ENCODE measurements around the gene GTF3C4.

The GTF3C4 gene

DNA sequence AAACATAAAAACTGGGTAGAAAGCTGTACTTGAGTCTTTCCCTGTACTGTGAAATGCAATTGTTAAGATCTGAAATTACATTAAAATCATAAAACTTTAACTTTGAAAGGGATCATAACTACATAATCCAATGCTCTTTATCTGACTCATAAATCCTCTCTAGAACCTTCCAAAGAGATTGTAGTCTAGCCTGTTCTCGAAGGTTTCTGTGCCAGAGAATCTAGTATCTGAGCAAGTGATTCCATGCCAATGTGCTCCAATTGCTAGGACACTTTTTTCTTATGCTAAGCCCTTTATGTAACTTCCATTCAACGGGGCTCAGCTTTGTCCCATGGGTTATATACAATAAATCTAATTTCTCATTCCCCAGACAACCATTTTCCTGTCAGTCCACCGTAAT, 21.6 kb upstream of the GTF3C4 start:
- no peak for DNase-seq

DNA sequence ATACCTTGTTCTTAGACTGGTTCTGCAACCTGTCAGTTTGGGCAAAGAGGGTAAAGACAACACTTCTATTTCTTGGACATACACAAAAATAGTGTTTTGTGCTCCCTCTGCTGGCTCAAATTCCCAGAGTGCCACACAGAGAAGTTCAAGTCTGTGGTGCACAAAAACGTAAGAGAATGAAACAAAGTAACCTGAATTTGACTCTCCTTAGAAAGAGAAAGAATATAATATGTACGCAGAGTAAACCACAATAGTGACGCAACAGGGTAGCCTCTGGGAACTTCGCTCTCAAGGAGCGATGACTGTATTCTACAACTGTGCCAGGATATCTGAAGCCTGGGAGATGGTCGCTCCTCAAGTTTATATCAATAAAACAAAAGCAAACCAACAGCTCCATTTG, 19.0 kb upstream of the GTF3C4 start:
- DNase-seq, result no peak

DNA sequence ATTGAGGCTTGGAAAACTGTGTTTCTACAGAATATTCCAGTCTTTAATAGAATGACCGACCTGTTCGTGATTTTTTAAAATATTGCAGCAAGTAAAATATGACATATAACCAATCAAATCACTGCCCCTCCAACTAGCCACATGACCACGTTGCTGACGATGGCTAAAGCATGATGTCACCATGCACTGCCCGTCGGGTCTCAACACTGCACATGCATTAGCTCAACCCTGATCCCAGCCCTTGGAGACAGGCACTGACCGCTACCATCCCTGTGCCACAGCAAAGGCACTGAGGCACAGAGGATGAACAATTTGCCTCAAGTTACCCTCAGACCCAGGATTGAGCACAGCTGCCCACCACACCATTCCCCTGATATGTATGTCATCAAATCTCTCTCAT, 14.0 kb upstream of the GTF3C4 start:
- DNase-seq, result no peak

DNA sequence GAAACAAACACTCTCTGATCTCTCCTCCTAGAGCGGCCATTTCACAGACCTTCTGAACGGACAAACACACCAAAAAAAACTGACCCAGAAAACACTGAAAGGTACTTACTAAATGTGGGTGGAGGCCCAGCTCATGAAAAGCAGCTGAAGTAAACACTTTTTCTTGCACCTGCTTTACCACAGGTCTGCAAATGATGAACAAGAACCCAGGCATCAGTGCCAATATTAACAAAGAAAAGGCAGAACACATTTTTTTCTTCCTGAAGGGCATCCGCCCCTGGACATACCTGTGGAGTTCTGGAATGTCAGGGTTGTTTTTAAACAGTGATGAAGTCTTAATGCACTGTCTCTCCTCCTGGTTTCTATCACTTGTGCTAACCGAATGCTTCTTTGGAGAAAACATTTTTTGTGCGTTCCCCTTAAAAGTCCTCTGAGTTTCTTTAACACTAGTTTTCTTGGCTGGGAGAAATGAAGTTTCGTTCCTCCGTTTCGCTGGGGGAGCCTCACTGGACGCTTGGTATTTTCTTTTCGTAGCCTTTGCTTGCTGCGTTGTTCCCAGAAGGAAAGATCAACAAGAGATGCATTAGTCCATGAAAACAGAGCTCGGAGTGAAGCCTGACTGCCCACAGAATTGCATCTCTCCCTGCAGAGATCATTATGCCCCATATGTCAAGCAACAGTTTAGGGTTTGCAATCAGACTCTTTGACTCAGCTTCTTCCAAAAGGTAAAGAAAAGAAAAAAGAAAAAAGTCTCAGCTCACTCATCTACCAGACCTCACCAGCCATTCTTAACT, 7.9 kb upstream of the GTF3C4 start:
- DNase-seq, result no peak

DNA sequence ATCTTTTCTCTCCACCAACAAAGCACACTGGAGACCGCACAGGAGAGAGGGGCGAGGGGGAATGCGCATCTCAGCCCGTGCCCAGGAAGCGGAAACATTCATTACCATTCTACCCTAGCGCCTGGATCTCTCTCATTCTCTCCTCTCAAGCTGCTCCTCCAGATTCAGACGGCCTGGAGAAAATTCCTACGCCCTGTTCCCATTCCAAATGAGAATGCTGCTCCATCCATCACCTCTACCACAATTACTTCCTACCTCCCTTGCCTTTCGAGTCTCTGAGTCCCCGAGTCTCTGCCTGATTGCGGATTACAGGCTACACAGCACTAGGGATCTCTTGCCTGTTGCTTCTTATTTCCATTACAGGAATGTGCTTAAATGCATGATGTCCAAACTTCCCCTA, 7.1 kb upstream of the GTF3C4 start:
- DNase-seq, result peak; percentile 21

DNA sequence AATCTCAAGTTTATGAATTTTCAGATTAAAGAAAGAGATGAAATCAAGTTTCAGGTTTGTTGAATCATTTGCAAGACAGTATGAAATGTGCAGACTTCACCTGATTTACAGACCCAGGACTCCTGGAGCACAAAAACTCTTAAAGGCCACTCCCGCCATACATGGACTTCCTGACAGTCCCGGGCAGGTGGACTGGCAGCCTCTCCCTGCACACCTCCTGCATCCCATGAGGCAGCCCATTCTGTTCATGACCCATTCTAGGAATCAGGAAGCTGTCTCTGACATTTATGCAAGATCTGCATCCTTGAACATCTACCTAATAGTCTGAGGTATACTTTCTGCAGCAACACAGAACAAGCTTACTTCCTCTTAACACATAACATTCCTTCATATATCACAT, 6.4 kb upstream of the GTF3C4 start:
- no peak for DNase-seq

DNA sequence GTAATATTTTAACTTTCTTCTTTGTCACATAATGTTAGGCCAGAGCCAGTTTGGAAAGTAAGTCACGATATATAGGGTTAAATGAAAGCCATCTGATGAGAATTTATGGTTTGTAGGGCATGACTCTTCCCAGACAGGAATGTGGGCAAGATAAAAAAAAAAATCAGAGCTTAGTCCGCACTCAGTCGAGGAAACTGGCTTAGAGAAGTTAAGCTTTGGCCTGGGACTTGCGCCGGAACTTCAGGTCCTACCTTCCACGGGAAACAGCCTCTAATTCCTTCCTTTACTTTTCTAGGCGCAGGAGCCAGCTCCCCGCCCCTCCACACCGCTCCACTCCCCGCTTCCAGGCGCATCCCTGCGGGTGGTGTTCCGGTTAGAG, 956 bp upstream of the GTF3C4 start:
- DNase-seq, result no peak

DNA sequence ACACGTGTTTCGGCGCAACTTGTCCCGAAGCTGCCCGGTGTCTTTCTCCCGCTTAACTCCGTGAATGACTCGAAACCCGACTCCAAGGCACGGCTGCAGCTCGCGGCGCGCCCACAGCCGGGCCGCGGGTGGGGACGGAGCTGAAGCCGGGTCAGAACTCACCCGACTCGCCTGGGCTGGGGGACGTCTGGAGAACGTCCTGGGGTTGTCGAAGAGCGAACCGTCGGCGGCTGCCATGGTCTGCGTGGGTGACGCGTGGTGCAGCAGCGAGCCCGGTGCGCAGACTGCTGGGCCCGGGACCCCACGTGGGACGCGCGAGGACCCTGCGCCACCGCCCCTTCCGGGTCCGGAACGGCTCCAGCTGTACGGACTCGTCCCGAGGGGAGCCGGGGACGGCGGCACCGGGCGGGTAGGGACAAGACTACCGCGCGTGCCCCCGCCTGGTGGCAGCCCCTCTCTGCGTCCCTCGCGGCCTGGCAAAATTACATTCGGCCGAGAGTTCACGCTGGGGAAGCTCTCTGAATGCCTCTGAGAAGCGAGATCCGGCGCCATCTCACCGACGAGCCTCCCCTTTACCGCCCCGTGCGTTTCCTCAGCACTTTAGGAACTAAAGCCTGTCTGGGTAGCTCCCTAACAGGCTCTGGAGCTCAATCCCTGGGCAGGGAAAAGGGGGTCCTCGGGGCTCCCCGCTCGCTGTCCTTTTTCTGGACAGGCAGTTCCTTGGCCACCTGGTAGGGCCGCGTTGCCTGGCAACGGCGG, 387 bp upstream of the GTF3C4 start, which contains the start of gene DDX31:
DDX31 (minus strand) TSS at position 286 of the 759 bp plus-strand sequence; CDS start at position 237, 49 bp downstream.
- peak; percentile 98 for DNase-seq

DNA sequence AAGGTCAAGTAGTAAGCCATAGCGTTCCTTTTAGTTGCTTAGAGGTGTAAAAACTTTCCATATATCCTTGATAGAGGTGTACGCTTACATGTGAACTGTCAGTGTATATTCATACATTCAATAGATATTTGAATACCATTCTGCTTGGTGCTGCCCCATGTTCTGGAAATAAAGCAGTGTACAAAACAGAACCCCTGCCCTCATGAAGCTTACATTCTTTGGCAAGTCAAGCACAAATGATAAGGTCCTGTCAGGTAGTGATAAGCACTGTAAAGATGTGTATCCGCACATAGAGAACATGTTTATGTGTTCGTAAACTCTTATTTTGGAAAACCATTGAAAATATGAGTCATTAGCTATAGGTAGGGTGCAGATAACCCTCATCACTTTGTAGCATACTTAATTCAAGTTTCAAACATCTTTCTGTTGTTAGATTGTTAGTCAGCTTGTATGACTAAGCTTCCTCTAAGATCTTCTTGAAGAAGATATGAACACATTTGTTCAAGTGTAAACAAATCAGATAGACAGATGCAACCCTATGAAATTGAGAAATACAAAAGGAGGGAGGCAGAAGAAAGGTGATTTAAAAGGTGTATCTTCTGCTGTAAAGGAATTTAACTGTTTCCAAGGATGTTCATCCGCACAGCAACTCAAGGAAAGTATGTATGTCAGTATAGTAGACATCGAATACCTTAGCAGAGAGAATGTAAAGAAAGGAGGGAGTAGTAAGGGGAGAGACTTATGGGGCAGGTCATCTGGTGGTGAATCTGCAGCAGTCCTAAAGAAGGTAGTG, 1.6 kb downstream of the GTF3C4 start:
- DNase-seq, result no peak

DNA sequence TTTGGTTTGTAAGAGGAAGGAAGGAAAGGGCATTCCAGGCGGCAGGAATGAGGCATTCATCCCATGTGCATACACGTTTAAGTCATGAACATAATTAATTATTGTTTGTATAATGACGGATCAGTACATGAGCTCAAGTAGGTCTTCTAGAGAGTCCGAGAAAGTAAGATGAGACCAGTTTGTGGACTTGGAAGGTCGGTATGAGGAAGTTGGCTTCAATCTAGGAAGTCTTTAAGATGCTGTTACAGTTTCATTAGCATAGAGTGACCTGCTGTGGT, 2.1 kb downstream of the GTF3C4 start:
- no peak for DNase-seq

DNA sequence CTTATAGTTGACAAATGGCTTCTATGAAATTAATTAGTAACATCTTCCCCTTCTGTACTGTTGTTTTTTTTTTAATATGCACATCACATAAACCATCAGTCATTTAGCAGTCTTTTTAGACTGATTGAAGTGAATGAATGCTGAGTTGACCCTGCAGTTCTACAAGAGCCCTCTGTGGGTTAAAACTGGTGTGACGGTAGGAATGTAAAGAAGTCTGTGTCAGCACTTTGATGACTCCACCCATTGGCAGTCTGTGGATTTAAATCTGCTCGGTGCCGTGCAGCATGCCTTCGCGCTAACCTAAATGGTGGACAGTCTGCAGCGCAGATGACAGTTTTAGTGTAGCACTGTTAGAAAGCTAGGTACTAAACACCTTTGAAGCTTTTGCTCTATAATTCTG, 3.1 kb downstream of the GTF3C4 start:
- DNase-seq, result no peak

DNA sequence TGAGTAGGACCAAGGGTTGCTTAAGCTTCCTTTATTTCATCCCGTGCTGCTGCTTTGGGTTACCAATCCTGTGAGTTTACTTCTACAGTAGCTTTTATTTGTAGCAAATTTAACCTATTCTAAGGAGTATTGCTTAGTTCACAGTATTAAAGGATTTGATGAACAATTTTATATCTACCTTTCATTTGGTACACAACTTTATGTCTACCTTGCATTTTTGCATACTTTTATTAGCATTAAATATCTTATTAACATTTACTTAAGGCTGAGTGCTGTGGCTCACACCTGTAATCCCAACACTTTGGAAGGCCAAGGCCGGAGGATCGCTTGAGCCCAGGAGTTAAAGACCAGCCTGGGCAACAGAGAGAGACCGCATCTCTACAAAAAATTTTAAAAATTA, 4.2 kb downstream of the GTF3C4 start:
- DNase-seq, result no peak

DNA sequence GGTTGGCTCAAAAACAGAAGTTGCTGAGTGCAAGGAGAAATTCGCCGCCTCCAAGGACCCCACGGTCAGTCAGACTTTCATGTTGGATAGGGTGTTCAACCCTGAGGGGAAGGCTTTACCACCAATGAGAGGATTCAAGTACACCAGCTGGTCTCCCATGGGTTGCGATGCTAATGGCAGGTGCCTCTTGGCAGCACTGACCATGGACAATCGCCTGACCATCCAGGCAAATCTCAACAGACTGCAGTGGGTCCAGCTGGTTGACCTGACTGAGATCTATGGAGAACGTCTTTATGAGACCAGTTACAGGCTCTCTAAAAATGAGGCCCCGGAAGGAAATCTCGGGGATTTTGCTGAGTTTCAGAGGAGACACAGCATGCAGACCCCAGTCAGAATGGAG, 7.7 kb downstream of the GTF3C4 start:
- no peak for DNase-seq

DNA sequence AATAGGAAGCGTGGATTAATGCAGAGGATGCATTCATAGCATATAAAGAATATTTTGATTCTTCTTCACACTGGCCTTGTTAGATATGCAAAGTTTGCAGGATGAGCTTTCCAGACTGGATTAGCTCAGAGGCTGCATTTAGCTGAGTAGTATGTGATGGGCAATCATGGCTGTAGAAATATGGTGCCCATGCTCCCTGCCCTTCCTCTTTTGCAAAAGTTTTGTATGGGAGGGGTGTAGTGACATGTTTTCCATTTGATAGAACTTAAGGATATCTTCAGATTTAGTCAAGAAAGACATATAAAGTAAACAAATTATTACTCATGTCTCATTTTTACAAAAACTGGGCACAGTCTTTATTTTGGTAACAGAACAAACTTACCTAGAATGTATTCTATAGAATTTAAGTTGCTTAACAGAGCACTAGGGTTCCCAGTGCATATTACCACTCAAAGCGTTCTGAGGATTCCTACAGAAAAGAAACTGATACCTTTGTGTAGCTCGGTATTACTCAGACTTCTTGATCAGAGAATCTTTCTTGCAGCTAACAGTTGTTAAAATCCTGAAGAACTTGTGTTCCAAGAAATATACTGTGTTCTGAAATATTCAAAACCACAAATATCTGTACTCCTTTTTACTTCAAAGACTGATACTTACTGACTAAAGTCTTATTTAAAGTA, 9.8 kb downstream of the GTF3C4 start:
- no peak for DNase-seq

DNA sequence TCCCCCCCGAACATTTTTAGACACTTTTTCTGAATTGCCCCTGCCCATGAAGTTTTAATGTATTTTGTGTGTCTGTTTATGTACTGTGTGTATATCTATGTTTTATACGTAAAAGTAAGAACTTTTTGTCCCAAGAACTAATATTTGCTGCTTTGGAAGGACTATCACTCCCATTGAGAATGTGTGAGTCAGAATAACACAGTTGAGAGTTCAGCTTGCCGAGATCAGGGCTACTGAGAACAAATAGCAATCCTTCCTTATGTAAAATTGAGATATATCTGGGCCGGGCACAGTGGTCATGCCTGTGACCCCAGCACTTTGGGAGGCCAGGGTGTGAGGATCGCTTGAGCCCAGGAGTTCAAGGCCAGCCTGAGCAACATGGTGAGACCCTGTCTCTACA, 11.3 kb downstream of the GTF3C4 start:
- no peak for DNase-seq

DNA sequence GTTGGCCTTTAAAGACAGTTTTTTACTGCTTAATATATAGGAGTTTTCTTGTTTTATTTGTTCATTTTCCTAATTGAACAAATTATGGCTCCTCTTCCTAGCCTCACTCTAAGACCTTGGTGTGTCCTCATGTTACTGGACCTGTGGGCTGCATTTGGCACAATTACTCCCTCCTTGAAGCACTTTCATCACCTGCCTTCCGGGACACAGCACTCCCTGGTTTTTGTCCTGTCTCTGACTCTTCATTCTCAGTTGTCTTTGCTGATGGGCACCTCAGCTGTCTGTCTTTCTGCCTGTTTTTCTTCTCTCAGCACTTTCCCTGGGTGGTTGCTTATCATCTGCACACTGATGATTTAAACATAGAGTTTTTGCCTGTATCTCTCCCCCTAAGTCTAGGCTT, 13.6 kb downstream of the GTF3C4 start:
- no peak for DNase-seq

DNA sequence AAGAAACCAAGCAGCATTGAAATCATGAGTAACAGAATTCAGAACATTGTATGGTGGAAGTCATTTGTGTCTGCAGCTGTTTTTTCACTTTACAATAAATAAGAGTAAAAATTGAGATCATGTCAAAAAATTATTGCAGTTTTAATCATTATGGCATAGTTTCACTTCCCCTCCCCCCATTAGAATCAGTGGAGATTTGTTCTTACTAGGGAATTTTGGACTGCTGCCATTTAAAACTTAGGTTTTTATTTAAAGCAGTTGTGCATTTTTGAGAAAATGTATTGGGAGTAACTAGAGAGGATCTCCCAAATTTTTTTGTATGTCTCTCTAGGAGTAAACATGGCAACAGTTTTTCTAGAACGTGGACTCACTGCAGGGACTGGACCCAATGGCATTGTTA, 20.4 kb downstream of the GTF3C4 start:
- DNase-seq, result no peak

DNA sequence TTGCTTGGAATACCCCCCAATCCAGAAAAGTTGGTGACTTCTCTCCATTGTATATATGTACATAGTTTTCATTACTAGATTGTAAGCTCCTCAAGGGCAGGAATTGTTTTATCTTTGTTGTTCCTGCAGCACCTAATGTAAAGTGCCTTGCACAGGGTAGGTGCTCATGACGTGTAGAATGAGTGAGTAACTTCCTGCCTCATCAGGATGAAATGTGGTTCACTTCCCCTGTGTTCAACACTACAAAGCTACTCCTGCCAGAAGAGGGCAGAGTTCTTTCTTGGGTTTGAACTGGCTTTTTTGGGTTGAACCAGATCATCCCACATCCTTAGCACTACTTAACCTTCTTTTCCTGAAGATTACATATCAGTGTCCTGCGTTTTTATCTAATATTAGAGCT, 23.9 kb downstream of the GTF3C4 start:
- no peak for DNase-seq

DNA sequence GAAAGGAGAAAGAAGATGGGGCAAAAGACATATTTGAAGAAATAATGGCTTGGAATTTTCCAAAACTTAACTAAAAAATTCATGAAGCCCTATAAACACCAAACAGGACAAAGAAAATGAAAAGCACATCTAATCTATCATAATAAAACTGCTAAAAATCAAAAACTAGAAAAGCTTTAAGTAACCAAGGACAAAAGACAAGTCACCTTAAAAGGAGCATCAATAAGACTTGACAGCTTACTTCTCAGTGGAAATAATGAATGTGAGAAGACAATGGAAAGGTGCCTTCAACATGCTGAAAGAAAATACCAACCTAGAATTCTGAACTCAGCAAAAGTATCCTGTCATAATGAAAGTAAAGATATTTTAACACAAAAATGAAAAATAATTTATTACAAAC, 27.0 kb downstream of the GTF3C4 start:
- DNase-seq, result no peak

DNA sequence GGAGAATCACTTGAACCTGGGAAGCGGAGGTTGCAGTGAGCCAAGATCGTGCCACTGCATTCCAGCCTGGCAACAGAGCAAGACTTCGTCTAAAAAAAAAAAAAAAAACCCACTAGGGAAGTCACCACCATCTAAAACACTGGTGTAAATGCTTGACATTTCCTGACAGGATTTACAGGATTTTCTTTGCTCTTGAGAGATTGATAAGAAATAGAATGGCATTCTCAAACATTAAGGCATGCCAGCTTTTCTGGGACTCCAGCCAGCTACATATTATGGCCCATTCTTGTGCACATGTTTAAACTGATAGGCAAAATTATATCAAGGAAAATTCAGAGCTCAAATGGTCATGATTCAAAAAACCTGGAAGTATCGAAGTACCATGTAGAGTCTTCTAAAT, 28.7 kb downstream of the GTF3C4 start:
- no peak for DNase-seq

DNA sequence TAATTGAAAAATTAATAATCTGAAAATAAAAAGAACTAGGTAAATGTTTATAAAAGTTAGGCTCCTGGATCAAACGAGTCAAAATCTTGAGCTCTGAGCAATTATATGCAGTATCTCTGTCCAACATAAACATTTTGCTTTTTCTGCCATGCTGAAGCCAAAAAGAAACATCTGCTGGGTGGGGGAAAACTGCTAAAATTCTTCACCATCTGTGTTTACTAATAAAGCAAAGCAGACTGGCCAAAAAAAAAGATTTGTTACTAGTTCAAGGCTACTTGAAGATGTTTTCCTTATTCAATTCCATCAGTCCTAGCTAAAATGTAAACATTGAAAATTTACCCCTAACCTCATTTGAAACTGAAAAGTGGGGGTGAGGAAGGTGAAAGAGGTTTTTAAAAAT, 29.7 kb downstream of the GTF3C4 start:
- DNase-seq, result no peak

DNA sequence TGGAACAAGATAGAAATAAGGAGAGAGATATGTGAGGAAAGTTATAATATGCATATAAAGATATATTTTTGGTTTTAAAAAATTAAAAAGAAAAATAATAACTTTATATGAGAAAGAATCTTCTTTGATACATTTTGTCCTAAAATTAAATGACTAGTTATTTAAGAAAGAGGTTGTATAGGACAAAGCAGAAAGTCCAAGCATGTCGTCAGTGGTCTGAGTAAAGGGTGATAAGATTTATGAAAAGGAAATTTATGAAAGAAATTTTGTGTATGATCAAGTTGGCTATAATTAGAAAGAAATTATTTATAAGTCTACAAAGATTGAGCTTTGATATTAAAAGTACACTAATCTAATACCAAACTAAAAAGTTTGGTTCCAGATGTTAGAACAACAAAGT, 32.0 kb downstream of the GTF3C4 start:
- no peak for DNase-seq

DNA sequence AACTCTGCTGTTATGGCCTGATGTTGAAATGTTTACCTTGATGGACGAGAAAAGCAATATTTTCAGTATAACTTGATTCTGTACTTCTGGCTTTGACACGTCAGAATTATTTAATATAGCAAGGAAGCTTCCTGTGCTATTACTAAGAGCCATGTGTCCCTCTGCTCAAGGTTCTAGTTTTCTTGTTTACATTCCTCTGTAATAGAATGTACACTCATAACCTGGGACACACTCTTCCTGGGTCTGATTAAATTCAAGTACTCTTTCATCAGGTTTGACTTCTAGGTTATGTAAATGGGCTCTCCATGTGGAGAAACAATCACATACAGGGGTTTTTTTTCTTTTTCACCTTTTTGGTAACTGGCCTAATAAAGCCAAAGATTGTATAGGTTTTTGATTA, 33.1 kb downstream of the GTF3C4 start:
- DNase-seq, result no peak
